ENCODE results near the gene CRYBG3.

The CRYBG3 gene

DNA sequence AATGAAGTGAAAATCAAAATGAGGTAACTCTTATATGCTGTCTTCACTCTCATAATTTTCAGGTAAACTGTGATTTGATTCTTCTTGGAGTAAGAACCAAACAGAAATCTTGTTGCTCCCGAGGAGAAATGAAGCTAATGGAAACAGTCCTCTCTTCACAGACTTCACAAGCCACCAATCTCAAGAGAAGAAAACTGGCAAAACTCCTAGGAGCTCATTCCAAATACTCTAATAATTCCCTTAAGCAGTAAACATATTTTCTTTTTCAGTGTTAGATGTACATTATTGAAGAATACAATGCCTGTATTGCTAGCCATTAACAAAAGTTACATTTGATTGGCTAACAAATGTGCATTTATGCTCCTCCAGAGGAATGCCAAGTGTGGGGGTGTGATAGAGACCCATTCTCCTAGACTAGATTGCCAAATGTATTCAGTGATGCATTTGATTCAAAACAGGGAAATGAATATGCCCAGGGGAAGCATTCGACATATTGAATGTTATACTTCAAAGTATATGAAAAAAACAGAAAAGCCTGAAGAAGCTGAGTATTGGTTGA lies 162.2 kb downstream of the CRYBG3 start:
- H3K4me2 ChIP-seq (ENCODE audit: insufficient read depth, low read length) = no peak overlapping the region
- no peaks in the 10 kb centered on the region for H3K79me2 ChIP-seq (ENCODE audit: insufficient read depth, low read length)
- DNase-seq (no peak), ATAC-seq (ENCODE audit: insufficient read depth, low read depth) (no peak)
- no peaks in the 10 kb centered on the region for H3K36me3 ChIP-seq (ENCODE audit: insufficient read depth, low read length)
- no peak overlapping the region for H2AFZ ChIP-seq (ENCODE audit: low read depth, low read length)
- H4K20me1 ChIP-seq (ENCODE audit: insufficient read depth, low read length) = no peaks in the 10 kb centered on the region
- H3K4me1 ChIP-seq (ENCODE audit: insufficient read depth, low read length) = no peaks in the 10 kb centered on the region
- peaks cover 3% of the 10 kb centered on the region for H3K9me3 ChIP-seq (ENCODE audit: insufficient read depth, low read length, severe bottlenecking)
- no peak for TF ChIP-seq EZH2 (IDR thresholded peaks at IDR 0.05; ENCODE audit: borderline replicate concordance, low read depth, low read length, severe bottlenecking)
- TF ChIP-seq, protein P1, sequence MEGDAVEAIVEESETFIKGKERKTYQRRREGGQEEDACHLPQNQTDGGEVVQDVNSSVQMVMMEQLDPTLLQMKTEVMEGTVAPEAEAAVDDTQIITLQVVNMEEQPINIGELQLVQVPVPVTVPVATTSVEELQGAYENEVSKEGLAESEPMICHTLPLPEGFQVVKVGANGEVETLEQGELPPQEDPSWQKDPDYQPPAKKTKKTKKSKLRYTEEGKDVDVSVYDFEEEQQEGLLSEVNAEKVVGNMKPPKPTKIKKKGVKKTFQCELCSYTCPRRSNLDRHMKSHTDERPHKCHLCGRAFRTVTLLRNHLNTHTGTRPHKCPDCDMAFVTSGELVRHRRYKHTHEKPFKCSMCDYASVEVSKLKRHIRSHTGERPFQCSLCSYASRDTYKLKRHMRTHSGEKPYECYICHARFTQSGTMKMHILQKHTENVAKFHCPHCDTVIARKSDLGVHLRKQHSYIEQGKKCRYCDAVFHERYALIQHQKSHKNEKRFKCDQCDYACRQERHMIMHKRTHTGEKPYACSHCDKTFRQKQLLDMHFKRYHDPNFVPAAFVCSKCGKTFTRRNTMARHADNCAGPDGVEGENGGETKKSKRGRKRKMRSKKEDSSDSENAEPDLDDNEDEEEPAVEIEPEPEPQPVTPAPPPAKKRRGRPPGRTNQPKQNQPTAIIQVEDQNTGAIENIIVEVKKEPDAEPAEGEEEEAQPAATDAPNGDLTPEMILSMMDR (IDR thresholded peaks at IDR 0.05; ENCODE audit: borderline replicate concordance, extremely low read depth, low read length, poor library complexity, severe bottlenecking) = no peak
- H3K9ac ChIP-seq (ENCODE audit: low read depth, low read length) = no peak overlapping the region
- H3K27ac ChIP-seq (ENCODE audit: low read length) = no peak overlapping the region
- no peaks in the 10 kb centered on the region for H3K27me3 ChIP-seq (ENCODE audit: insufficient read depth, low read length, poor library complexity)
- no peak overlapping the region for H3K4me3 ChIP-seq (ENCODE audit: low read depth in 1 of 2, low read length in 2 of 2)

DNA sequence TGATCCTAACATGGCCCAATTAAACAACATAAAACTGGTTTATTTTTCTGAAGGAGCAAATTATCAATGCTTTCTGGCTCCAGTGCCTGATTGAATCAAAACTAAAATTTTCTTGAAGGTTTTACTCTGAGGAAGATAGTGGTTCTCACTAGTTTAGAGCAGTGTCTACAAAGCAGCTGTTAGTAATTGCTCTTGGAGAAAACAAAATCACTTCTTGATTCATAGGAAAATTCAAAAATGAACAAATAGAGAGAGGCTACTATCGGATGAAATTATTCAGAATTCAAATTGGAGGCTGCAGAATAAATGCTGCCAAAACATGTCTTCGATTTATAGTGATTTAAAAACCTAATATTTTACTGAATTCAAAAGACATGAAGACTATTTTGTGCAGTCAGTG lies 165.5 kb downstream of the CRYBG3 start:
- no peak for DNase-seq
- H2AFZ ChIP-seq (ENCODE audit: low read depth, low read length) = no peak overlapping the region
- H3K4me1 ChIP-seq (ENCODE audit: insufficient read depth, low read length) = peaks cover 23% of the 10 kb centered on the region
- H3K27ac ChIP-seq (ENCODE audit: low read length) = no peak overlapping the region
- no peak overlapping the region for H3K4me2 ChIP-seq (ENCODE audit: insufficient read depth, low read length)
- H3K4me3 ChIP-seq (ENCODE audit: low read depth in 1 of 2, low read length in 2 of 2) = no peak overlapping the region
- no peak overlapping the region for H3K9ac ChIP-seq (ENCODE audit: low read depth, low read length)
- H3K36me3 ChIP-seq (ENCODE audit: insufficient read depth, low read length) = no peaks in the 10 kb centered on the region
- no peak for ATAC-seq (ENCODE audit: insufficient read depth, low read depth)
- TF ChIP-seq EZH2 (IDR thresholded peaks at IDR 0.05; ENCODE audit: borderline replicate concordance, low read depth, low read length, severe bottlenecking) = no peak
- TF ChIP-seq, protein P1 (IDR thresholded peaks at IDR 0.05; ENCODE audit: borderline replicate concordance, extremely low read depth, low read length, poor library complexity, severe bottlenecking) = no peak
- peaks cover 3% of the 10 kb centered on the region for H3K9me3 ChIP-seq (ENCODE audit: insufficient read depth, low read length, severe bottlenecking)
- H3K27me3 ChIP-seq (ENCODE audit: insufficient read depth, low read length, poor library complexity) = no peaks in the 10 kb centered on the region
- no peaks in the 10 kb centered on the region for H4K20me1 ChIP-seq (ENCODE audit: insufficient read depth, low read length)
- no peaks in the 10 kb centered on the region for H3K79me2 ChIP-seq (ENCODE audit: insufficient read depth, low read length)

DNA sequence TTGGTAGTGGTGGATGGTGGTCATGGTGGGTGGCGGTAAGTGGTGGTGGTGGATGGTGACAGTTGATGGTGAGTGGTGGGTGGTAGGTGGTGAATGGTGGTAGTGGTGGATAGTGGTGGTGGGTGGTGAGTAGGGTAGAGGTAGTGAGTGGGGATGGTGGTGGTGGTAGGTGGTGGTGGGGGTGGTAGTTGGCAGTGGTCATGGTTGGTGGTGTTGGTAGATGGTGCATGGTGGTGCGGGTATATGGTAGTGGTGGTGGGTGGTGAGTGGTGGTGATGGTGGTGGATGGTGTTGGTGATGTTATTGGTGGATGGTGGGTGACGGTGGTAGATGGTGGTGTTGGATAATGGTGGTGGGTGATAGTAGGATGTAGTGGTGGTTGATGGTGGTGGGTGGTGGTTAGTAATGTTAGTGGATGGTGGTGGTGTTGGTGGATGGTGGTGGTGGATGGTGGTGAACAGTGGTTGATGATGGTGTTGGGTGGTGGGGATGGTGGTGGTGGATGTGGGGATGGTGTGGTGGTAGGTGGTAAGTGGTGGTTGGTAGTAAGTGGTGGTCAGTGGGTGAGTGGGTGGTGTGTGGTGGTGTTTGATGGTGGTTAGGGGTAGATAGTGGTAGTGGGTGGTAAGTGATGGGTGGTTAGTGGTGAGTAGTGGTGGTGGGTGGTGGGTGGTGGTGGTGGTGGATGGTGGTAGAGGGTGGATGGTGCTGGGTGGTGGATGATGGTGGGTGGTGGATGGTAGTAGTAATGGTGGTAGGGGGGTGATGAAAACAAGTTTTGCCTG lies 167.2 kb downstream of the CRYBG3 start:
- ATAC-seq (ENCODE audit: insufficient read depth, low read depth) (no peak), DNase-seq (no peak)
- Histone ChIP-seq H3K27me3 (ENCODE audit: insufficient read depth, low read length, poor library complexity) (no peaks in the 10 kb centered on the region), H3K4me2 (ENCODE audit: insufficient read depth, low read length) (no peak overlapping the region), H3K79me2 (ENCODE audit: insufficient read depth, low read length) (no peaks in the 10 kb centered on the region), H2AFZ (ENCODE audit: low read depth, low read length) (no peak overlapping the region), H3K9ac (ENCODE audit: low read depth, low read length) (no peak overlapping the region), H3K9me3 (ENCODE audit: insufficient read depth, low read length, severe bottlenecking) (peaks cover 3% of the 10 kb centered on the region), H3K4me1 (ENCODE audit: insufficient read depth, low read length) (peaks cover 23% of the 10 kb centered on the region), H3K4me3 (ENCODE audit: low read depth in 1 of 2, low read length in 2 of 2) (no peak overlapping the region), H3K36me3 (ENCODE audit: insufficient read depth, low read length) (no peaks in the 10 kb centered on the region), H4K20me1 (ENCODE audit: insufficient read depth, low read length) (no peaks in the 10 kb centered on the region), H3K27ac (ENCODE audit: low read length) (no peak overlapping the region)
- no peak for TF ChIP-seq EZH2 (IDR thresholded peaks at IDR 0.05; ENCODE audit: borderline replicate concordance, low read depth, low read length, severe bottlenecking)
- TF ChIP-seq, protein P1 (IDR thresholded peaks at IDR 0.05; ENCODE audit: borderline replicate concordance, extremely low read depth, low read length, poor library complexity, severe bottlenecking) = no peak
